HTR-8/SVneo (cell line): ENCODE measurements around the gene ADH4.
"Not testable (repeated sequence)": the region's sequence is repeated elsewhere in the genome, so short reads cannot be mapped to it uniquely, and the experiment has no call there.

Source experiments
- DNase-seq: peaks from one replicate; pipeline ENCODE4 v3.0.0; 2011; ENCODE audit warnings: low spot score, mixed read lengths; ENCODE audit not compliant: insufficient read length
- FAIRE-seq: peaks from 2 replicates; lab custom pipeline; 2011; peaks lifted over from hg19 to GRCh38; lab: Jason Lieb, UNC

Gene ADH4

GRCh38 chr4:99135541-99136162, 8.4 kb downstream of the ADH4 start:
- no peak for FAIRE-seq
- no peak for DNase-seq

GRCh38 chr4:99134586-99134985, 9.5 kb downstream of the ADH4 start:
- FAIRE-seq (no peak), DNase-seq (no peak)

- DNase-seq (no peak), FAIRE-seq (no peak)
These were observed 12.7 kb downstream of the ADH4 start for GRCh38 chr4:99131378-99131777.

- FAIRE-seq (no peak), DNase-seq (no peak)
These were observed 17.7 kb downstream of the ADH4 start for GRCh38 chr4:99126376-99126775.

- DNase-seq = no peak
These were observed 23.1 kb downstream of the ADH4 start for GRCh38 chr4:99121008-99121407.

GRCh38 chr4:99120501-99120900, 23.6 kb downstream of the ADH4 start:
- FAIRE-seq (no peak), DNase-seq (no peak)

More at GRCh38 chr4:99121008-99121407, 23.1 kb downstream of the ADH4 start:
- FAIRE-seq = no peak

GRCh38 chr4:99117876-99118693, 26.0 kb downstream of the ADH4 start:
- FAIRE-seq = no peak
- no peak for DNase-seq

GRCh38 chr4:99117122-99117841, 26.8 kb downstream of the ADH4 start:
- not testable (repeated sequence) for DNase-seq, FAIRE-seq

- DNase-seq, FAIRE-seq: not testable (repeated sequence)
These were observed 34.8 kb downstream of the ADH4 start for GRCh38 chr4:99109286-99109685.

GRCh38 chr4:99104153-99104552, 39.9 kb downstream of the ADH4 start:
- FAIRE-seq = no peak
- no peak for DNase-seq

- FAIRE-seq = no peak
- no peak for DNase-seq
These were observed 40.9 kb downstream of the ADH4 start for GRCh38 chr4:99103166-99103565.

GRCh38 chr4:99102634-99103033, 41.5 kb downstream of the ADH4 start:
- no peak for FAIRE-seq
- DNase-seq = no peak

GRCh38 chr4:99100876-99101275, 43.2 kb downstream of the ADH4 start:
- DNase-seq (no peak), FAIRE-seq (no peak)

- not testable (repeated sequence) for DNase-seq, FAIRE-seq
These were observed 44.3 kb downstream of the ADH4 start for GRCh38 chr4:99099814-99100213.

GRCh38 chr4:99099311-99099710, 44.8 kb downstream of the ADH4 start:
- no peak for DNase-seq
- no peak for FAIRE-seq

GRCh38 chr4:99091841-99092240, 52.3 kb downstream of the ADH4 start:
- not testable (repeated sequence) for FAIRE-seq, DNase-seq

- DNase-seq (no peak), FAIRE-seq (no peak)
These were observed 52.9 kb downstream of the ADH4 start for GRCh38 chr4:99091216-99091575.

- FAIRE-seq = no peak
These were observed 53.4 kb downstream of the ADH4 start for GRCh38 chr4:99090481-99091215.

GRCh38 chr4:99088481-99089365, 55.4 kb downstream of the ADH4 start, which contains the start of gene ADH5:
Gene ADH5 (minus strand): TSS chr4:99088788. CDS start chr4:99088700, 88 bp downstream.
- no peak for FAIRE-seq
- peak; percentile 69 for DNase-seq

More at GRCh38 chr4:99090481-99091215, 53.4 kb downstream of the ADH4 start:
- no peak for DNase-seq
